Superior temporal gyrus (tissue), 1 donor: ENCODE data around the gene PIMREG.

Experiments
- DNase-seq: peaks from one replicate; pipeline ENCODE4 v3.0.0-alpha.2; 2016; ENCODE audit errors: extremely low spot score

PIMREG gene

GRCh38 chr17:6437956-6438355 lies 6.3 kb upstream of the PIMREG start:
- no peak for DNase-seq

- DNase-seq, result no peak
Observed at GRCh38 chr17:6439951-6440350, 4.3 kb upstream of the PIMREG start.

GRCh38 chr17:6442775-6443174 lies 1.5 kb upstream of the PIMREG start:
- no peak for DNase-seq

- no peak for DNase-seq
Observed at GRCh38 chr17:6444571-6445335, 498 bp downstream of the PIMREG start.

- no peak for DNase-seq
Observed at GRCh38 chr17:6446516-6447100, 2.4 kb downstream of the PIMREG start.

GRCh38 chr17:6448473-6448872 lies 4.2 kb downstream of the PIMREG start:
- DNase-seq, result no peak

- DNase-seq, result no peak
Observed at GRCh38 chr17:6449307-6449706, 5.1 kb downstream of the PIMREG start.

GRCh38 chr17:6450926-6451832 lies 6.9 kb downstream of the PIMREG start:
- DNase-seq, result no peak

GRCh38 chr17:6452471-6453266 lies 8.4 kb downstream of the PIMREG start:
- no peak for DNase-seq

GRCh38 chr17:6453279-6454024 lies 9.2 kb downstream of the PIMREG start:
- DNase-seq, result no peak

GRCh38 chr17:6454495-6455320 lies 10.5 kb downstream of the PIMREG start:
- no peak for DNase-seq

- DNase-seq, result no peak
Observed at GRCh38 chr17:6455321-6455705, 11.1 kb downstream of the PIMREG start.

GRCh38 chr17:6456321-6456720 lies 12.1 kb downstream of the PIMREG start:
- no peak for DNase-seq

GRCh38 chr17:6456914-6457687 lies 12.8 kb downstream of the PIMREG start:
- no peak for DNase-seq

- DNase-seq, result no peak
Observed at GRCh38 chr17:6457688-6458459, 13.6 kb downstream of the PIMREG start.

- no peak for DNase-seq
Observed at GRCh38 chr17:6458460-6458950, 14.2 kb downstream of the PIMREG start.

GRCh38 chr17:6460531-6461161 lies 16.4 kb downstream of the PIMREG start:
- no peak for DNase-seq

- DNase-seq, result no peak
Observed at GRCh38 chr17:6461246-6461645, 17.0 kb downstream of the PIMREG start.
